IPS DF 4.7 (cell line): ENCODE data around the gene LYPLA2.
"Not testable (repeated sequence)": the region's sequence is repeated elsewhere in the genome, so short reads cannot be mapped to it uniquely, and the experiment has no call there.

Experiments used
- DNase-seq: peaks from one replicate; pipeline ENCODE4 v3.0.0-alpha.2; 2013; ENCODE audit warnings: low spot score; ENCODE audit errors: extremely low read depth

The LYPLA2 gene

GRCh38 chr1:23825762-23826522 is 35.0 kb downstream of the LYPLA2 start:
- no peak for DNase-seq

GRCh38 chr1:23826590-23826989 is 35.6 kb downstream of the LYPLA2 start:
- not testable (repeated sequence) for DNase-seq

GRCh38 chr1:23827717-23828116 is 36.8 kb downstream of the LYPLA2 start:
- DNase-seq: no peak

GRCh38 chr1:23834156-23834555 is 43.2 kb downstream of the LYPLA2 start:
- DNase-seq: not testable (repeated sequence)

DNA sequence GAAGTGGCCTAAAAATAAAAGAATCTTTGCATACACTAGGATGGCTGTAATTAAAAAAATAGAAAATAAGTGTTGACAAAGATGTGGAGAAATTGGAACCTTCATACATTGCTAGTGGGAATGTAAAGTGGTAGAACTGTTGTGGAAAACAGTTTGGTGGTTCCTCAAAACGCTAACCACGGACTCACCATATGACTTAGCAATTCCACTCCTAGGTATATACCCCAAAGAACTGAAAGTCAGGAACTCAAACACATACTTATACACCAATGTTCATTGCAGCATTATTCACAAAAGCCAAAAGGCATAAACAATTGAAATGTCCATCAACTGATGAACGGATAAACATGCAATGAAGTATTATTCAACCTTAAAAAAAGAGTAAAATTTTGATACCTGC is 45.1 kb downstream of the LYPLA2 start:
- no peak for DNase-seq

DNA sequence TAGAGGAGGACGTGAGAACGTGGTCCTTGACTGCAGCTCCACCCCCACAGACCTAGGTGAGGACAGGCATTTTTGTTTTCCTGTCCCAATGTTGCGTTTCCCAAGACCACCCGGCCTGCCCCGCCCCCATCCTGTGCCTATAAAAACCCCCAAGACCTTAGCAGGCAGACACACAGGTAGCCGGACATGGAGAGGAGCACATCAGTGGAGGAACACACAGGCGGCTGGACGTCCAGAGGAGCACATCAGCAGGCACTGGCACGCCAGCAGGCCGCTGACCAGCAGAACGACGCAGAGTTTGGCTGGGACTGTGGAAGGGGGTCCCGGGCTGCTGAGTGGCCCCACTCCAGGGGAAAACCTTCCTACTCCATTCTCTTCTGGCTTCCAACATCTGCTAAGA is 47.0 kb downstream of the LYPLA2 start:
- no peak for DNase-seq

DNA sequence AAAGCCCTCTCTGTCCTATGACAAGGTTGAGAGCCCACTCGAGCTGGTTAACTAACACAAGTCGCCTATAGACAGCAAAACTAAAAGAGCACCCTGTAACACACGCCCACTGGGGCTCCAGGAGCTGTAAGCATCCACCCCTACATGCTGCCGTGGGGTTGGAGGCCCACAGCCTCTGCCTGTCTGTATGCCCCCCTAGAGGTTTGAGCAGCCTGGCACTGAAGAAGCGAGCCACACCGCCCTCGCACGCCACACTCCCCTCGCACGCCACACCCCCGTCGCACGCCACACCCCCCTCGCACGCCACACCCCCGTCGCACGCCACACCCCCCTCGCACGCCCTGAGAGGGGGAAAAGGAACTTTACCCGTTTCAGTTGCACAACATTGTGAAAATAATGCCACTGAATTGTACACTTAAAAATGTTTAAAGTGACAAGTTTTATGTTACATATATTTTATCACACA is 47.5 kb downstream of the LYPLA2 start:
- no peak for DNase-seq

- DNase-seq: no peak
These were observed 52.7 kb downstream of the LYPLA2 start for GRCh38 chr1:23843644-23844043.
